Activated gamma-delta T cell treated with Interleukin-2 at 50 U/mL for 16 hours (primary cell): ENCODE measurements around the gene RCAN3.
A peak's percentile ranks its signal among the peaks of the same experiment; 100 is the strongest.
"Not testable (repeated sequence)": the region's sequence is repeated elsewhere in the genome, so short reads cannot be mapped to it uniquely, and the experiment has no call there.

ENCODE experiments used
- DNase-seq: peaks from one replicate; pipeline ENCODE4 v3.0.0-alpha.2; 2020

RCAN3 gene

GRCh38 chr1:24486331-24487065, 16.1 kb upstream of the RCAN3 start:
- peak; percentile 34 for DNase-seq

GRCh38 chr1:24487455-24487854, 15.2 kb upstream of the RCAN3 start:
- DNase-seq: no peak

GRCh38 chr1:24488159-24488558, 14.5 kb upstream of the RCAN3 start:
- not testable (repeated sequence) for DNase-seq

GRCh38 chr1:24489674-24490073, 13.0 kb upstream of the RCAN3 start:
- no peak for DNase-seq

- no peak for DNase-seq
These were observed 12.4 kb upstream of the RCAN3 start for GRCh38 chr1:24490101-24490781.

GRCh38 chr1:24491577-24492360, 10.9 kb upstream of the RCAN3 start:
- no peak for DNase-seq

GRCh38 chr1:24492935-24493334, 9.7 kb upstream of the RCAN3 start:
- DNase-seq: not testable (repeated sequence)

- no peak for DNase-seq
These were observed 8.9 kb upstream of the RCAN3 start for GRCh38 chr1:24493785-24494184.

GRCh38 chr1:24498589-24498988, 4.0 kb upstream of the RCAN3 start:
- DNase-seq: no peak

GRCh38 chr1:24500448-24501048, 2.1 kb upstream of the RCAN3 start:
- no peak for DNase-seq

- DNase-seq: no peak
These were observed 1.1 kb upstream of the RCAN3 start for GRCh38 chr1:24501371-24502064.

GRCh38 chr1:24502065-24502708, 449 bp upstream of the RCAN3 start:
- DNase-seq: peak; percentile 71

- no peak for DNase-seq
These were observed 569 bp downstream of the RCAN3 start for GRCh38 chr1:24503059-24503751.

GRCh38 chr1:24503870-24504523, 1.4 kb downstream of the RCAN3 start:
- DNase-seq: no peak

- no peak for DNase-seq
These were observed 1.9 kb downstream of the RCAN3 start for GRCh38 chr1:24504560-24504959.

GRCh38 chr1:24505816-24506215, 3.2 kb downstream of the RCAN3 start:
- DNase-seq: no peak

- DNase-seq: no peak
These were observed 4.2 kb downstream of the RCAN3 start for GRCh38 chr1:24506691-24507381.

- DNase-seq: no peak
These were observed 4.8 kb downstream of the RCAN3 start for GRCh38 chr1:24507405-24507804.

- no peak for DNase-seq
These were observed 6.3 kb downstream of the RCAN3 start for GRCh38 chr1:24508911-24509310.

- DNase-seq: no peak
These were observed 11.1 kb downstream of the RCAN3 start for GRCh38 chr1:24513706-24514105.
